ENCODE measurements around the gene DUSP22.

DUSP22 gene

DNA sequence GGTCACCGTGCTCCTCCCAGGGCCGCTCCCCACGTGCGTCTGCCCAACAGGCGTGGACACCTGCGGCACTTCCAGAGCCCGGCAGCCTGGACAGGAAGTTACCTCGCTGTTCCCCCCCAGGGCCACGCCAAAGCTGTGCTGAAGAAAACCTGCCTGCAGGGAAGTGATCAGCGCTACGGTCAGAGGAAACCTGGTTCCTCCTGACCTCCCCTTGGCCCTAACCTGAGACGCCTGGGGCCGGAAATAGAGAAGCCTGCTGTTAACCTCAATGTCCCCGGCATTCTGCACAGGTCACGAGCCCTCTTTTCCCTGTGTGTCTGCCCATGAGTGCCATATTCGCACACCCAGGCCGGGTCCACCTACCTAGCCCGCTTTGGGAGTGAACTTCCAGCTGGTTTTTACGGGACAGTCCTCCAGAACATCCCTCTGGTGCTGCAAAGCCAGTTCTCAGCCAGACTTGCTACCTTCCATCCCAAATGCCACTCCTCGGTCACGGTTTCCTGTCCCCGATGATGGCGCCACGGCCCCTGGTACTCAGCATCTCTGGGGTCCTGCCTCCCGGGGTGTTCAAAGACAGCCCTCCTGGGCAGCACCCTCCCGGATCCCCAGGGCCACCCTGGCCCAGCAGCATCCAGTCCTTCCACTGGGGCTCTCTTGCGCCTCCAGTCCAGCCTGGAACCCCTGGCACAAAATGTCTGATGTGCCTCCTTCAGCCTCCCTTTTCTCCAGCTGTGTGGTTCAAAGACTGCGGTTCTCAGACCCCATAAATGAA is 87.3 kb downstream of the DUSP22 start:
- no peak for DNase-seq (ENCODE audit: low read depth in 2 of 2)

DNA sequence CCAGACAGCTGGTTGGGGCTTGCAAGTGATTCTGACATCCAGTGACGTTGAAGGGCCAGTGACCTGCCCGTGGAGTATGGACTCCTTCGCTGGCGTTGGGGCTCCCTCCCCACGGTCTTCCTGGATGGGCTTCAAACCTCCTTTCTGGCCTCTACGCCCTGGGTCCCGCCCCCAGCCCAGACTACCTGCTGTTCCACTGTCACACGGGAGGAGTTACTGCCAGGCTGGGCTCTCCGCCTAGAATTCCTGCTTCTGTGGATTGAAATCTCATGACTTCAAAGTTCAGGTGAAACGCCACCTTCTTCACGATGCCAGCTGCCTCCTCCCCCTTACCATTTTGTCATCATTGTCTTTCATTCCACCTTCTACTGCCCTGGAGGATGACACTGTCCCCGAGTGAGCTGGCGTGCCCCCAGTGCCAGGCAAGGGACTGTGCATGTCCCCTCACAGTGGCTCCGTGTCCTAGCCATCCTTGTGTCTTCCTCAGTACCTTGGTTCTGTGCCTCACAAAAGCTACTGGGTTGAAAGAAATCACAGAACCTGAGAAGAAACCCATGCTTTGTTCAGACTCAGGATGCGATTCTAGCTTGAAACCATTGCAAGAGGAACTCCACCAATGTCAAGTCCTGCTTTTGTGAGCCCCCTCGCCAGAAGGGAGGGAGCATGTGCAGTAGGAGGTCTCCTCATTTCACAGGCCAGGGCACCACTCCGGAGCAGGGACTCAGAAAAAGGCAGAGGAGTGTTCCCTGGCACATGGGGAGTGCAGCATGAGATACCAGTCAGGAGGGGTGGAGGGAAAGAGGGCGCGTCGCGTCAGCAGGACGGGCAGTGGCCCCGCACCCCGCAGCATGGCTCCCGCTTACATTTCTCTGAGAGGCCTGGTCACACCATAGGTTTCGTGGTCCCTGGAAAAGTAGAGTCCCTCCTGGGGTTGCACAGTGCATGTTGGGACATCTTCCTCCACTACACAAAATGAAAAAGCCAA is 88.2 kb downstream of the DUSP22 start:
- DNase-seq (ENCODE audit: low read depth in 2 of 2), result no peak

DNA sequence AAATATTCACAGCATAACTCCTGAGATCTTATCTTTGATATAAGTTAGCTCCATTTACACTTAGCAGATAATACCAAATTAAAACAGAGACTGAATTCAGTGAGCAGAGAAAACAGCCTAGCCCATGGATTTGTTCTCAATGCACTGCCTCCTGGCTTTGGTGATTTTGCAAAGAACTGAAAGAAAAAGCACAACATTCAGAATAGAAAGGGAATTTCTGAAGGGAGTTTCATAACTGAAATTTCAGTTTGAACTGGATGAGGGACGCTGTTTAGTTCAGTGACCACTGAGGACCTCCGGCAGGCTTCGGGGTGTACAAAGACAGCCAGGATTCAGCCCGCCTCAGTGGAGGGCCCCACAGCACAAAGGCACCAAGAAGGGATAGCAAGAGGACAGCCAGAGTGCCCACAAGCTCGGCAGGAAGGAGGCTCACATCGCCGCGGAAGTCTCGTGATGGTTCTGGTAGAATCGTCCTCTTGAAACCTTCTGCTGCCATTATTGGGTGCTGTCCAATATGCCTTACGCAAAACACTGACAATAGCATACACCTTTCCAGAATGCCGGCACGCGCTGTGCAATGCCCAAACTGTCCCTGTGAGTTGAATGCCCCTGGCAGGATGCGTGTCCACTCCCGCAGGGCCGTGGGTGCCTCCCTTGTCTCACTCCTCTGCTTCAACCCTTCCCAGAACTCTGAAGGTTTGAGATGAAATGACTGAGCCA is 89.6 kb downstream of the DUSP22 start:
- DNase-seq (ENCODE audit: low read depth in 2 of 2), result no peak

DNA sequence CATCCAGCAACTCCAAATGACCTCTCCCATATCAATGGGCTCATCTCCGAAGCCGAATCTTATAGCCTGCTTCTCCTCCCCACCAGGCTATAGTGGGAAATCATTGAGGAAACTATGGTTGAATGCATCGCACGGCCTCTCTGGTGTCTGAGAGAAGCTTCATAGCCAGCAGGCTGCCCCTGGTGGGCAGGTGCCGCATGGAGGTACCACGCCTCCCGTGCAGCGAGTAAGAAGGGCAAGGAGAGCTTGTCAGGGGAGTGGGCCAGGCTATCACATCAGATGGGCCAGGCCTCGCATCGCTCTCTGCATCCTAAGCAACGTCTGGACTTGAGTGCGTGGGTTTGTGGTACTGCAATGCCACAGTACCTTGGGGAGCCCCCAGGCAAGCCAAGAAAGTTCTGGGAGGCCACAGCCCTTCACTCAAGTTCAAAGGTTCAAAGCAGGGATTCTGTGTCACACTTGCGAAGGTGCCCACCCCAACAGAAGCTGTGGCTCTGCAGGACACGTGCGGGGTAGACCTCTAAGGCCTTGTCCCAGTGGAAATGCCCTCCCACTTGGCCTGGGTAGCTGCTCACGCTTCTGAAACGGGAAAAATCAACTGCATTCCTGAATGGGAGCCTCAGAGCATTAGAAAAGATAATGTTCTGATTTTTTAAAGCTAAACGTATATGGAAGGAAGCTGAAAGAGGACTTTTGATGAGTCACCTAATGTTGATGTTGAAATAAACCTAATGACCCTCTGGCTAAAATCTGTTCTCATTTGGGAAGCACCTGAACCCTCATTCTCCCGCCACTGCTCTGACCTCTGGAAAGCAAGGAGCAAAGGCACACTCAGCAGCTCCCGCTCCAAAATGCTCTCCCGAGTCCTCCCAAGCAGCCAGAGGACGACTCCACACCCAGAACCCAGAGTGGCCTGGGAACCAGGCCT is 90.9 kb downstream of the DUSP22 start:
- no peak for DNase-seq (ENCODE audit: low read depth in 2 of 2)

- no peak for DNase-seq (ENCODE audit: low read depth in 2 of 2)
Observed at GRCh38 chr6:383856-384255, 91.6 kb downstream of the DUSP22 start.

GRCh38 chr6:384898-385297 is 92.6 kb downstream of the DUSP22 start:
- no peak for DNase-seq (ENCODE audit: low read depth in 2 of 2)

DNA sequence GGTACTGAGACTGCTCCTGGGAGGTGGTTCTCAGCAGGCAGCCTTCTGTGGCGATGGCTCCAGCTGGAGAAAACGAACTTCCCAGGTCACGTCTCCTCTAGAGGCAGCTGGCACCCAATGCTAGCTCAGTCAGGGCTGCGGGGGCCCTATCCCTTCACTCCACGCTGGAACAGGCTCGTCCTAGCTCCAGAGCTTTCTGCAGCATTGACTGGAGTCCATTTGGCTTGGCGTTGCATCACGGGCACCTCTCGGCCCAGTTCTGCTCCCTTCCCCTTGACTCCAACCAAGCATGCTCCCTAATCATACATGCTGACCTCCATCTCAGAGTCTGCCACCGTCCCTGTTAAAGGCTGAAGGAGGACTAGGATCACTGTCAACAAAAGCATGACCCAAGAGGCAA is 93.3 kb downstream of the DUSP22 start:
- DNase-seq (ENCODE audit: low read depth in 2 of 2), result no peak

- no peak for DNase-seq (ENCODE audit: low read depth in 2 of 2)
Observed at GRCh38 chr6:386688-387266, 94.5 kb downstream of the DUSP22 start.

GRCh38 chr6:387293-387741 is 95.0 kb downstream of the DUSP22 start:
- no peak for DNase-seq (ENCODE audit: low read depth in 2 of 2)

DNA sequence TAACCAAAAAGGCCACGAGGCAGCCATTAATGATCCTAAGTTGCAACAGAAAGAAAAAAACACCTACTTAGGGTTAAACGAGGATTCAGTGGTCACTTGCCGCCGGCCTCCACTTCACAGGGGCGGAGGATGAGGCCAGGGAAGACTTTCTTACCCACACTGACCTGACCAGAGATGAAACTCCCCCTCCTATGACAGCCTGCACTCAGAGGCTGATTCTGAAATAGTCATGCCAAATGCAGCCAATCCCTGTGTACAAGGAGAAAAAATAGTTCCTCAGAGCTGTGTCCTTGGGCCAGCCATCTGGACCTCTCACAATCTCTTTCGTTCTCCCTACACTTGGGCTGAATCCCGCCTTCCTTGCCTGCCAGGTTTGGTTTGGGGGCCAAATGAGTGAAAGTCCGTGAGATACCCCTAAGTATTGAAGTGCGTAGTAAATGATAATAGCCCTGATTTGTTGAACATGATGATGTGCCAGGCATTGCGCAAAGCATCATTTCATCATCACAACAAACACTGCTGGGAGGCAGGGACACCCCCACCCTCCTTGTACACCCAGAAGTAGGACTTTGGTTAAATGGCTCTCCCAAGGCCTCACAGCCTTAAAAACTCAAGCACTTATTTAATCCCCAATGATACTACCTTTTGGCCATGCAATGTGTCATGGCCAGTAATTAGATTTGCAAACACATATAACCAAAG is 96.1 kb downstream of the DUSP22 start:
- no peak for DNase-seq (ENCODE audit: low read depth in 2 of 2)

DNA sequence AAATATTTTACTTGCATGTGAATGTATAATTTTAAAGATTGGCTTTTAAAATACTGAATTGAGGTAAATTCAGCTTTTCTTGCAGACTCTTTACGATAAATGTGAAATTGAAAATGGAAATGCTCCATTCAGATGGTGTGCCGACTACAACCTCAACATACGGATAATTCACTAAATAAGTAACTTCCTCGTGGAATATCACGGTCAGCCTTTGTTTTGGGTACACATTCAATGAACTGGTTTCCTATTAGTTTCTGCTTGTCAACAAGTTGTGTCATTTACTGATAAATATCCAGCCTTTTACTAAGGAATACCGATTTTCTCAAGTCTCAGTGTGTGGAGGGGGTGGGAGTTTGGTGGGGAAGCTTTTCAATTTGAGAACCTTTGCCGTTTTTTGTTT is 96.9 kb downstream of the DUSP22 start:
- no peak for DNase-seq (ENCODE audit: low read depth in 2 of 2)

DNA sequence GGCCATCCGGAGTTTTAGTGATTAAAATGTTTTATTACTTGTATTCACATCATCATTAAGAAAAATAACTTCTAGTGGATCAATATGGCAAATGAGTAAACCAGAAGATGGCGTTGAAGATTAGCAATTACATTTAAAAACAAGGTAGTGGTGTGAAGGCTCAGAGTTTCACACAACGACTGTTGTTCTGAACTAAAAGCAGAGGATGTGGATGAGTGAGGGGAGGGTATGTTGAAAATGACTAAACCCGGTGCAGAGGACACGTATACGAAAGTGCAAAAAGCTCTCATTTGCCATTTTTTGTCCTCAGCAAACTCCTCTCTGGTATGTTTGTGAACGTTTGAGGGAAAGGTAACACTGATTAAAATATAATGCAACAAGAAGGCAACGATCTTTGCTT is 97.3 kb downstream of the DUSP22 start:
- no peak for DNase-seq (ENCODE audit: low read depth in 2 of 2)

GRCh38 chr6:390914-391558 is 98.7 kb downstream of the DUSP22 start:
- DNase-seq (ENCODE audit: low read depth in 2 of 2), result no peak

- peak; percentile 64 to 70 for DNase-seq (ENCODE audit: low read depth in 2 of 2)
Observed at GRCh38 chr6:391559-392440, 99.5 kb downstream of the DUSP22 start, which contains the start of gene IRF4. Gene IRF4, plus strand, starts transcription at chr6:391752. Its CDS starts 1,401 bp downstream, at chr6:393153.

DNA sequence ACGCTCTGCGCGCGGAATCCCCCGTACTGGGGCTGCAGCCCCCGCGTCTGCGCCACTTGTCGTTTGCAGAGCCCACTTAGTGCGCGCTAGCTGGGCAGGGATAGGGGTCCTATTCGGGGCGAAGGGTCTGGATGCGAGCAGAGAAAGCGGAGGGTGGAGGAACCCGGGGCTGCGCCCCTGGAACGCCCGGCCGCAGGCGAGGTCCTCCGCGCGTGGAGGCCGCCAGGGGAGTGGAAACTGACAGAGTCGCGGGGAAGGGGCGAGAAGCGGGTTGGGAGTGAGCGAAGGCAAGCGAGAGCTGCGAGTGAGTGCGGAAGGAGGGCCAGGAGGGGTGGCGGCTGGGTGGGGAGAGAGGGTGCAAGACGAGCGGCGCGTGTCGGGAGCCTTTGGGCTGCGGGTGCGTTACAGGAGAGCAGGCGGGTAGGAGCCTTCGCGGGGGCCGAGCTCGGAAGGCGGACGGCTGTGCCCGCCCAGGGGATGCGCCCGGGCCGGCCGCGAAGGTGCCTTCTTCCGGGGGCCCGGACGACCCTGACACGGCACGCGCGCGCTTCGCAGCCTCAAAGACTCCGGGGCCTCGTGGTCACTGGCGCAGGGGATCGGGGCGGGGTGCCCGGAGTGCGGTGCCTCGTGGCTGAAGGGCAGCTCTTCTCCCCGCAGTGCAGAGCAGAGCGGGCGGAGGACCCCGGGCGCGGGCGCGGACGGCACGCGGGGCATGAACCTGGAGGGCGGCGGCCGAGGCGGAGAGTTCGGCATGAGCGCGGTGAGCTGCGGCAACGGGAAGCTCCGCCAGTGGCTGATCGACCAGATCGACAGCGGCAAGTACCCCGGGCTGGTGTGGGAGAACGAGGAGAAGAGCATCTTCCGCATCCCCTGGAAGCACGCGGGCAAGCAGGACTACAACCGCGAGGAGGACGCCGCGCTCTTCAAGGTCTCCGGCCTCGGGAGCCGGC is 100.4 kb downstream of the DUSP22 start:
- peak in 1 of 2 donors; percentile 31 for DNase-seq (ENCODE audit: low read depth in 2 of 2)

- DNase-seq (ENCODE audit: low read depth in 2 of 2), result peak in 1 of 2 donors; percentile 29
Observed at GRCh38 chr6:393391-394221, 101.3 kb downstream of the DUSP22 start.
